Thyroid gland (tissue), 4 donors: ENCODE data around the gene GNPDA2. TPM values are rescaled to one million over a fixed set of nuclear protein-coding genes. Genes with fewer than 3 reads are reported as not detected.

Source experiments
- DNase-seq, 2 donors: peaks; one replicate each; pipeline ENCODE4 v3.0.0-alpha.2; 2019
- H3K27ac ChIP-seq, 3 donors: fragments of 200-600 bp; sonication (generic); 1 replicate in 2 of 3; 2 replicates in 1 of 3; pipeline ENCODE4 v1.5.1; 2016 to 2019; ENCODE audit warnings: mild to moderate bottlenecking in 1 of 3, moderate library complexity in 1 of 3
- H3K27me3 ChIP-seq: fragments of 200-600 bp; sonication (generic); one replicate; pipeline ENCODE4 v1.5.1; 2019
- H3K36me3 ChIP-seq, 2 donors: fragments of 200-600 bp; sonication (generic); one replicate each; pipeline ENCODE4 v1.5.1; 2016 to 2019
- H3K4me1 ChIP-seq, 2 donors: fragments of 200-600 bp; sonication (generic); one replicate each; pipeline ENCODE4 v1.5.1; 2017 to 2019
- H3K4me3 ChIP-seq, 3 donors: fragments of 200-600 bp; sonication (generic); replicated peaks in 1 of 3; 1 replicate in 2 of 3; 2 replicates in 1 of 3; pipeline ENCODE4 v1.5.1; 2016; ENCODE audit warnings: mild to moderate bottlenecking in 1 of 3
- H3K9me3 ChIP-seq: fragments of 200-600 bp; sonication (generic); one replicate; pipeline ENCODE4 v1.5.1; 2017
- CTCF ChIP-seq, 6 experiments: fragments of 200-600 bp in 3 of 6; fragments of 450-650 bp in 3 of 6; sonication (generic) in 3 of 6; IDR thresholded peaks; one replicate each; pipeline ENCODE4 v1.5.1; 2016 to 2019; ENCODE audit warnings: antibody characterized with exemption in 6 of 6, mild to moderate bottlenecking in 2 of 6, inconsistent platforms in 1 of 6, moderate library complexity in 1 of 6
- POLR2A ChIP-seq, 2 donors: fragments of 450-650 bp; IDR thresholded peaks; one replicate each; pipeline ENCODE4 v1.6.1; 2017; ENCODE audit warnings: antibody characterized with exemption in 2 of 2, mild to moderate bottlenecking in 2 of 2, moderate library complexity in 1 of 2
- WGBS, 2 donors: methylation state at CpG; one replicate each; pipeline ENCODE4 v1.1.5; 2017; 5-methylcytosine and 5-hydroxymethylcytosine counted together
- intact Hi-C: fragments of 100-400 bp; cut with DNase I; formaldehyde crosslinking; loops from one replicate; pipeline ENCODE4 v1.15.1; 2023
- total RNA-seq, 4 donors: library from RNA; depleted of rRNA; stranded (reverse); fragments of >200 nt; gene quantifications; one replicate each; pipeline ENCODE4 v1.2.3, GENCODE V29; 2016

The GNPDA2 gene
- total RNA-seq, 4 donors from 2014 or later = 24.3 to 32.4 (median 28.7) TPM

GRCh38 chr4:44662623-44663005 is 63.7 kb downstream of the GNPDA2 start:
- no peaks in the 10 kb centered on the region for H3K36me3 ChIP-seq

GRCh38 chr4:44661940-44662622 is 64.3 kb downstream of the GNPDA2 start:
- WGBS, 2 donors = 91 to 93% methylated on average over 1 of the region's 1 CpG
- DNase-seq = no peak
- no peak for TF ChIP-seq POLR2A (IDR thresholded peaks at IDR 0.05)
- no peak for TF ChIP-seq CTCF (IDR thresholded peaks at IDR 0.05)
- Histone ChIP-seq H3K36me3 (no peaks in the 10 kb centered on the region), H3K4me3 (no peak overlapping the region), H3K9me3 (no peaks in the 10 kb centered on the region), H3K27me3 (no peaks in the 10 kb centered on the region), H3K27ac (no peak overlapping the region), H3K4me1 (no peaks in the 10 kb centered on the region)
- intact Hi-C loops = no loop called here

More at GRCh38 chr4:44662623-44663005, 63.7 kb downstream of the GNPDA2 start:
- no peak for DNase-seq
- 63 to 68% methylated on average over 2 of the region's 2 CpGs for WGBS, 2 donors
- Histone ChIP-seq H3K4me1 (no peaks in the 10 kb centered on the region), H3K4me3 (no peak overlapping the region), H3K27me3 (no peaks in the 10 kb centered on the region), H3K9me3 (no peaks in the 10 kb centered on the region), H3K27ac (no peak overlapping the region)
- TF ChIP-seq POLR2A (IDR thresholded peaks at IDR 0.05) = no peak
- TF ChIP-seq CTCF (IDR thresholded peaks at IDR 0.05) = no peak
- intact Hi-C loops = no loop called here

GRCh38 chr4:44660396-44660795 is 66.0 kb downstream of the GNPDA2 start:
- H3K9me3 ChIP-seq = no peaks in the 10 kb centered on the region
- H3K27ac ChIP-seq = no peak overlapping the region
- TF ChIP-seq POLR2A (IDR thresholded peaks at IDR 0.05) = no peak
- TF ChIP-seq CTCF (IDR thresholded peaks at IDR 0.05) = no peak
- intact Hi-C loops = no loop called here
- no peaks in the 10 kb centered on the region for H3K27me3 ChIP-seq
- no peak for DNase-seq
- no peaks in the 10 kb centered on the region for H3K4me1 ChIP-seq
- H3K36me3 ChIP-seq = no peaks in the 10 kb centered on the region
- H3K4me3 ChIP-seq = no peak overlapping the region
- 56 to 79% methylated on average over 3 of the region's 3 CpGs for WGBS, 2 donors

- Histone ChIP-seq H3K4me3 (no peak overlapping the region), H3K27me3 (no peaks in the 10 kb centered on the region), H3K27ac (no peak overlapping the region), H3K36me3 (no peaks in the 10 kb centered on the region), H3K9me3 (no peaks in the 10 kb centered on the region), H3K4me1 (no peaks in the 10 kb centered on the region)
- no peak for DNase-seq
- TF ChIP-seq POLR2A (IDR thresholded peaks at IDR 0.05) (no peak), CTCF (IDR thresholded peaks at IDR 0.05) (no peak)
- intact Hi-C loops = no loop called here
- 67 to 73% methylated on average over 1 of the region's 1 CpG for WGBS, 2 donors
Measured at GRCh38 chr4:44652002-44652401, 74.4 kb downstream of the GNPDA2 start.

Other genes with a start within 250 kb of the GNPDA2 start
- gene YIPF7, start 74.9 kb downstream of the GNPDA2 start, total RNA-seq = not detected
- gene GUF1, start 48.1 kb downstream of the GNPDA2 start, total RNA-seq = 10 to 100 TPM; 20.8 to 33.7 (median 27.3) TPM